Measurements from ENCODE around the gene ZFAND3.

Gene ZFAND3

GRCh38 chr6:38136547-38136946, 317.0 kb downstream of the ZFAND3 start:
- no peak for TF ChIP-seq CTCF (IDR thresholded peaks at IDR 0.05)

GRCh38 chr6:38137608-38138265, 318.2 kb downstream of the ZFAND3 start:
- TF ChIP-seq CTCF (IDR thresholded peaks at IDR 0.05) = no peak

GRCh38 chr6:38138374-38138773, 318.8 kb downstream of the ZFAND3 start:
- TF ChIP-seq CTCF (IDR thresholded peaks at IDR 0.05) = no peak

- no peak for TF ChIP-seq CTCF (IDR thresholded peaks at IDR 0.05)
Measured at GRCh38 chr6:38141085-38141484, 321.6 kb downstream of the ZFAND3 start.

- no peak for TF ChIP-seq CTCF (IDR thresholded peaks at IDR 0.05)
Measured at GRCh38 chr6:38141716-38142115, 322.2 kb downstream of the ZFAND3 start.

GRCh38 chr6:38142178-38142902, 322.8 kb downstream of the ZFAND3 start:
- no peak for TF ChIP-seq CTCF (IDR thresholded peaks at IDR 0.05)

- no peak for TF ChIP-seq CTCF (IDR thresholded peaks at IDR 0.05)
Measured at GRCh38 chr6:38143191-38144150, 323.9 kb downstream of the ZFAND3 start.

All from LNCAP (cell line).